ENCODE data around the gene TMUB1.

TMUB1 gene

GRCh38 chr7:151120896-151121295 is 37.6 kb upstream of the TMUB1 start:
- no peak for DNase-seq

GRCh38 chr7:151119902-151120301 is 36.6 kb upstream of the TMUB1 start:
- no peak for DNase-seq

- DNase-seq, result no peak
Observed at GRCh38 chr7:151119055-151119415, 35.7 kb upstream of the TMUB1 start.

GRCh38 chr7:151118108-151119054 is 35.1 kb upstream of the TMUB1 start:
- no peak for DNase-seq

GRCh38 chr7:151117565-151117964 is 34.3 kb upstream of the TMUB1 start:
- DNase-seq, result no peak

- no peak for DNase-seq
Observed at GRCh38 chr7:151116603-151117440, 33.5 kb upstream of the TMUB1 start.

- DNase-seq, result no peak
Observed at GRCh38 chr7:151115836-151116418, 32.6 kb upstream of the TMUB1 start.

GRCh38 chr7:151115121-151115835 is 32.0 kb upstream of the TMUB1 start:
- DNase-seq, result peak; percentile 47

- DNase-seq, result no peak
Observed at GRCh38 chr7:151114151-151115090, 31.1 kb upstream of the TMUB1 start.

- no peak for DNase-seq
Observed at GRCh38 chr7:151113344-151114150, 30.3 kb upstream of the TMUB1 start.

GRCh38 chr7:151110941-151111645 is 27.8 kb upstream of the TMUB1 start:
- peak; percentile 78 for DNase-seq

- peak; percentile 8 for DNase-seq
Observed at GRCh38 chr7:151110236-151110940, 27.1 kb upstream of the TMUB1 start.

GRCh38 chr7:151109094-151110048 is 26.1 kb upstream of the TMUB1 start:
- DNase-seq, result no peak

- DNase-seq, result no peak
Observed at GRCh38 chr7:151107882-151108281, 24.6 kb upstream of the TMUB1 start.

- no peak for DNase-seq
Observed at GRCh38 chr7:151104411-151105235, 21.3 kb upstream of the TMUB1 start.

GRCh38 chr7:151103973-151104372 is 20.7 kb upstream of the TMUB1 start:
- no peak for DNase-seq

GRCh38 chr7:151102991-151103390 is 19.7 kb upstream of the TMUB1 start:
- no peak for DNase-seq
